LHCN-M2 (cell line): ENCODE results near the gene SRRD. TPM values are rescaled to one million over a fixed set of nuclear protein-coding genes. Genes with fewer than 3 reads are reported as not detected.

Source experiments
- DNase-seq: peaks from one replicate; pipeline ENCODE4 v3.0.0-alpha.2; 2012; ENCODE audit warnings: low read depth
- total RNA-seq: library from RNA; depleted of rRNA; stranded (reverse); fragments of >200 nt; gene quantifications from 2 replicates; pipeline ENCODE4 v1.2.3, GENCODE V29; 2014

SRRD gene
- total RNA-seq, 1 experiment from 2014 or later, result 20.4 TPM

DNA sequence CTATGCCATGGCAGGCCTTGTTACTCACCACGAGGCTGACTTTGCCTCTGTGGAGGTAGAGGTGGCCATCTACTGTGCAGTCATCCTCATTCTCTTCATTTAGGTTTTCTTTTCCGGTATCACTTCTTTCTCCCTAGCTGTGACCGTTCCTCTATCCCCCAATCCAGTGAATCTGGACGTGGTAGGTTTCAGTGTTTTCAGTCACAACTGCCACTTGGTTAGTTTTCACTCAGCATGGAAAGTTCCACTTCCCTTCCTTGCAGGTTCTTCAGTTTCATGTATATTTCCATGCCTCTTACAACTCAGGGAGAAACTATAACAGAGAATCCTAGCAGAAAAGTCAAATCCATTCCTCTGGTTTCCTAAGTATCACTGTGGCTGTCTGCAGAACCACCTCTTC lies 2.0 kb upstream of the SRRD start:
- no peak for DNase-seq

DNA sequence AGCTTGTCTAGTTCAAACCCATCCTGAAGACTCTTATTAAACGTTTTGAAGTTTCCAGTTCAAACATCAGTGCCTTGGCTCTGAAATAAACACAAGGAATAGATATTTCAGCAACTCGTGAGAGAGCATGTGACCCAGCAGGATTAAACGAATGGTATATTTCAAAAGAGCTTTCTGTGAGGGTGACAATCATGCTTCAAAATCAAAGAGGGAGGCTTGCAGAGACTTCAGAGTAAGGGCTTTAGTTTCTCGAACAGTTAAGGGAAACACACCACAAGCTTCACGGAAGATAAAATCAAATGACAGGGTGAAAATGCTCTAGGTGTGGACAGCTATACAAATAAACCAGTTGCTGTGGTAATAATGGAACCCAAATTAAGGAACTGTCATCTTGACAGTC lies 1.5 kb upstream of the SRRD start:
- no peak for DNase-seq

DNA sequence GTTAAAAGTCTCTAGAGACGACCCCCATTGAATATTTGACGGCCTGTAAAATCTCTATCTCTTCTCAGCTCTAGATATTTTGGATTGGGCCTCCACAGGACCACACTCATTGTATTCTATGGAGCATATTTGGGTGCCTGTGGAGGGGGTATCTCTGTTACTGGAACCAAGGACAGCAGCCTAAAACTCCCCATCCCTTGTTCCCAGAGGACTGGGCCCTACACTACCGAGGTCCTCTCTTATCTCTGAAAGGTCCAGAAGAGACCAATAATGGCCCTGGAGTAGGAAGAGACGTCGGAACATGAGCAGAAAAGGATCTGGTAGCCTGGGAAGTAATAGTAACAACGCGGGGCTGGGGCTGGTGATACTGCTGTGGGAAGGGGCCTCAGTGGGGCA lies 636 bp upstream of the SRRD start:
- DNase-seq, result no peak

DNA sequence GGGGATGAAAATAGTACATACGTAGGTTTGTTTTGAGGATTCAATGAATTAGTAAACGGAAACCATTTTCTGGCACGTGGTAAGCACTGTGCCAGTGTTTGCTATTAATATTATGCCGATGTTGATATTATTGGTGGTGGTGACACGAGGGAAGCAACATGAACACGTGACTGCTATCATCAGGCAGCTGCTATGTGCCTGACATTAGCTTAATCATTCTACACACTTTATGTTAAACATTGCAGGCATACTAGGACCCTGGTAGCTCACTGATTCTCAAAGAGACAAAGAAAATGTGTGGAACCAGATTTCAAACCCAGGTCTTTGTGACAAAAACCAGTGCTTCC lies 656 bp downstream of the SRRD start:
- peak; percentile 31 for DNase-seq

DNA sequence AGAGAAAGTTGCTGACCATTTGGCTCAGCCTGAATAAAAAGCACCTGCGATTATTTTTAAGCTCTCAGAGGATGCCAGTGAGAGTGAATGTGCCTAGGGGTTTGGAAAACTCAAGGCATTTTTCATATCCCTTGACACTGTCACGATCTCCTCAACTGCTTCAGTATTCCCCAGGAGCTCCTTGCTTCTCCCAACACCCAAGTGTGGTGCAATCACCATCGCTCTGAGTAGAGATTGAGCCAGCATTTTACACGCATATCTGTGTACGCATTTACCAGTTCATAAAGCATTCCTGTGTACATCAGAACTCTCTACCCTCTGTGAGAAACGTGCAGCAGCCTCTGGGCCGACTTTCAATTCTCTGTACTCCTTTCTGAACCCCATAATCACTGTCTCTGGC lies 1.3 kb downstream of the SRRD start:
- DNase-seq, result no peak

DNA sequence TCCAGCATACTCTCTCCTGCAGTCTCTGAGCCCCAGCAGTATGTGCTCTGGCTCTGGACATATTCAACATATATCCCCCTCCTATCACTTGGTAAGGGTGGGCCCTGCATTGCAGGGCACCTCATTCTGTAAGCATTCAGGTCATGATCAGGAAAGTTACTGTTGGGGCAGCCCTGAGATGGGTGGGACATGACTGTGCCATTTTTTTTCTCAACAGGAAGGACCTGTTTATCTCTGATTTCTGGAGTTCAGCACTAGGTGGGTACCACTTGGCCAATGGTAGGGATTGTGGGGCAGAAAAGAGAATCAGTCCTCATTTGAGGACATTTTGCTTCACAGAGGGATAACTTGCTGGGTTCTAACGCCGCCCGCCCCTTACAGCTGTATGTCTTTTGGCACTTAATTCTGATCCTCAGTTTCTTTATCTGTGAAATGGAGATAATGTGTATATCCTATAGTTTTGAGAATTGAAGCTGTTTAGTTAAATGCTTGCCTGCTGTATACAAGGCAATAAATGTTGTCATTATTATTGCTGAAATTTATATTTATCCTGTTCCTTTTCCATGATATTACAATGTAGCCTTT lies 2.2 kb downstream of the SRRD start:
- DNase-seq, result no peak

DNA sequence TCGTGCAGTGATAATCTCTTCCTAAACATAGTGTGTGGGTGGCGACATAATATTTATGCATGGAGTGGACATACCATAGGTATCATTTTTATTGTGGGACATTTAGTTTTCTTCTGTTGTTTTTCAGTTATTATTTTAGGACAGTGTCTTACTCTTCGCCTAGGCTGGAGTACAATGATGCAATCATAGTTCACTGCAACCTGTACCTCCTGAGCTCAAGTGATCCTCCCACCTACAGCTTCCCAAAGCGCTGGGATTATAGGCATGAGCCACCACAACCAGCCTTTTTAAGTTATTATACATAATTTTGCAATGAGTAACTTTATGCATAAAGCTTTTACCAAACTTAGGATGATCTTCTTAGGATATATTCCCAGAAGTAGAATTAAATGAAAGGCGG lies 2.7 kb downstream of the SRRD start:
- DNase-seq, result no peak

DNA sequence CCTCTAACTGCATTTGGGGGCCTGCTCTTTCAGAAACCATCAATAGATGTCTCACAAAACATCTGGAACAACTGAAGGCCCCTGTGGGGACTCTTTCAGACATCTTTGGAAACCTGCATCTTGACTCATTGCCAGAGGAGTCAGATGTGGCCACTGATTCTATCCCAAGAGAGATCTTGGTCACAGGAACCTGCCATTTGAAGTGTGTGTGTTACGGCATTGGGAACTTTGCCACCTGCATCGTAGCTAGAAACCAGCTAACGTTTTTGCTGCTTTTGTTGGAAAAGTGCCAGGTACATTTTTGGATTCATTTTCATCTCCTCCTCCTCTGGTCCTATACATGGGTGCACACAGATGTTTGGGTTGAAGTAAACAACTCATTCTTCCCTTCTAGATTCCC lies 4.3 kb downstream of the SRRD start:
- no peak for DNase-seq

DNA sequence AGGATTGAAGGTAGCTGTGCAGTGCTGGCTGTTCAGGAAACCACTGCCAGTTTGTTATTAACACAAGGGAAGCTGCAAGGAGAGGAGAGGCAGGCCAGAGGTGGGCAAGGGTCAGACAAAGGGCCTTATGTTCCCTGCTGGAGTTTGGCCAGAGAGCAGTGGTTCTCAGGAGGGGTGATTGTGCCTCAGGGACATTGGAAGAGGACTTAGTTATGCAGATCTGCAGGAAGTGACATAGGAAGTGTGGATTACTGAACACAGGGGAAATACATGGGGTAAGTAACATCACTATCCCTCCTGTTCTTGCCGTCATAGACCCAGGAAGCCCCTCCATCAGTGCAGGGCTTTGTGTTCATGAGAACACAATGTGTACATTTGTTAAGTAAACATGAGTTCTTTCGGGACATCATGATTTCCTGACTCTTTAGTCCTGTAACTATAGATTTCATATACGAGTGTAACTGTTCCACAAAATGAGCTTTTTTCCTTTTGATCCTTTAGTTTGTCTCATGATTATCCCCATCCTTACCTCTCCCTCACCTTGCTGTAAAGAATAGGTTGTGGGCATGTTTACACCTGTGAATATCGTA lies 5.9 kb downstream of the SRRD start:
- no peak for DNase-seq

DNA sequence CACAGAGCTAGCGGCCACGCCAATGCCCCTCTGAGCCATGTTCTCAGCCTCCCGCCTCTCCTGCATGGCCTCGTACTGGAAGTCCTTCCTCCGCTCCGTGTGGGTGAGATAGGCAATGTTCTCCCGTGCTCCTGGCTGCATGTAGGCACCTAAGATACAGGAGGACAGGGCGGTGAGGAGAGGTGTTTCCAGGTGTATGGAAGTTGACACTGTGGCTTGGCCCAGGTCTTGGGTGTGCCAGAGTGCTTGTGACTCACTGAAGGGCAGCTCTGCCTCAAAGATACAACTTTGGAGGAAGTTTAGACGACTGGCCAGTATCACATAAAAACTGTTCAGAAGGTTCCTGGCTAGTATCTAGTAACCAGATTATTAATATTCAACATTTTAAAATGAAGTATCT lies 8.5 kb downstream of the SRRD start:
- DNase-seq, result no peak

DNA sequence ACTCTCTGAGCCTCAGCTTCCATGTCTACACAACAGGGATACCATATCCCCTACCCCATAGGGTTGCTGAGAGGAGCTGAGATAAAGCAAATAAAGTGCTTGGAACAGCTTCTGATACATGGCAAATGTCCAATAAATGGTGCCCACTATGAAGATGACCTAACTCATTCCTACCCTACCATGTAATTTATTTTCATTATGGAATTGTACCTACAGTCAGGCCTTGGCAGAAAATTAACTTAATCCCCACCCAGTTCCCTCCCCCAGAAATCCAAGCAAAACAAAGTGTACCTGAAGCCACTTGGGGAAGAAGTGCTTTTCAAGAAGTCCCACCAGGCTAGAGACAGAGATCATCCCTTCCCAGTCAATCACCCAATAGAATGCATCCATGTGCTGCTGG lies 10.8 kb downstream of the SRRD start:
- no peak for DNase-seq

DNA sequence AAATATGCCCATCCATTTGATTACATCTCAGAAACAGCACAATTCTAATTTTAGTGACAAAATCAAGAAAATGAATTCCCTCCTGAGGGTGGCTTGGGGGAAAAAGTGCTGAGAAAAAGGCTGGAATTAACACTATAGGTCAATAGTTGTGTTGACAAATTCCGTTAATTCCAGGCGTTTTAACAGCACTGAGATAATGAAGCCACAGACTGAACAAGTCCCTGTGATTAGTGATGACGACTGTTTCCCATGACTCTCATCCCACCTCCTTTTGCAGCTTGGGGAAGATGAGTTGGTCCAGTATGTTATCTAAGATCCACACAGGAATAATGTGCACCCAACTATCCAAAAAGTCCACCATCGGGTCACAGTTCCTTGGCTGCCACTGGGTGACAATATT lies 12.8 kb downstream of the SRRD start:
- no peak for DNase-seq

DNA sequence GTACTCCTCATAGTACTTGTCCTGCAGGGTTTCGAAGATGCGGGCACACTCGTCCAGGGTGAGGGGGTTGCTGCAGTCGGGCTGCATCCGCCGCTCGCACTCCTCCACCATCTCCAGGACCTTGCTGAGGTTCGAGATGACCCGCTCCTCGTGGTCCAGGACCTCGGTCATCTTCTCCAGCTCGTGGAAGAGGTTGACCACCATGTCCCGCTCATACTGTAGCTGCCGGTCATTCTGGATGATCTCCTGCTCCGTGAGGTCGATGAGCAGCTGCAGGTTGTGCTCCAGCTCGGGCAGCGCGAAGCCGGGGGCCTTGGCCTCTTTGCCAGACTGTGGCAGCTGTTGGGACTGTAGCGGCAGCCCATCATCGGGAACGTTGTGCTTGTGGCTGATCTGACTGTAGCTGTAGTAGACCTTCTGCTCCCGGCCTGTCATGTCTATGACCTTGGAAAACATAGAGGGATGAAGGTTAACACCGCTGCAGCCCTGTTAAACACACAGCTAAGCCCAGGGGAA lies 15.6 kb downstream of the SRRD start:
- no peak for DNase-seq

DNA sequence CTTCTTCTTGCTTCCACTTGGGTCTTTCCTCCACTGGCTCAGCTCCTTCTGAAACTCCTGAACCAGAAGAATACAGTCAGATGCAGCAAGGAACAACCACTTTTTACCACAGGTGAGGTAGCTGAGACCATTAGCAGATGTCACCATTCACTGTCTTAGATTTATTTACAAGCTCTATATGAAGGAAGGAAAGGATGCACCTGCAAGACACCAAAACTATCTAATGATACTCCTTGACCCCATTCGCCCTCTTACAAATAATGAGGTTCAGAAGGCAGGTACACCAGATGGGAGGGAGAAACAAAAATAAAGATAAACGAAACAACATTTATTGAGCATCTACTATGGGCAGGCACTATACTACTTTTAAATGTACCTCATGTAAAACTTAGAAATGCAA lies 18.3 kb downstream of the SRRD start:
- no peak for DNase-seq

DNA sequence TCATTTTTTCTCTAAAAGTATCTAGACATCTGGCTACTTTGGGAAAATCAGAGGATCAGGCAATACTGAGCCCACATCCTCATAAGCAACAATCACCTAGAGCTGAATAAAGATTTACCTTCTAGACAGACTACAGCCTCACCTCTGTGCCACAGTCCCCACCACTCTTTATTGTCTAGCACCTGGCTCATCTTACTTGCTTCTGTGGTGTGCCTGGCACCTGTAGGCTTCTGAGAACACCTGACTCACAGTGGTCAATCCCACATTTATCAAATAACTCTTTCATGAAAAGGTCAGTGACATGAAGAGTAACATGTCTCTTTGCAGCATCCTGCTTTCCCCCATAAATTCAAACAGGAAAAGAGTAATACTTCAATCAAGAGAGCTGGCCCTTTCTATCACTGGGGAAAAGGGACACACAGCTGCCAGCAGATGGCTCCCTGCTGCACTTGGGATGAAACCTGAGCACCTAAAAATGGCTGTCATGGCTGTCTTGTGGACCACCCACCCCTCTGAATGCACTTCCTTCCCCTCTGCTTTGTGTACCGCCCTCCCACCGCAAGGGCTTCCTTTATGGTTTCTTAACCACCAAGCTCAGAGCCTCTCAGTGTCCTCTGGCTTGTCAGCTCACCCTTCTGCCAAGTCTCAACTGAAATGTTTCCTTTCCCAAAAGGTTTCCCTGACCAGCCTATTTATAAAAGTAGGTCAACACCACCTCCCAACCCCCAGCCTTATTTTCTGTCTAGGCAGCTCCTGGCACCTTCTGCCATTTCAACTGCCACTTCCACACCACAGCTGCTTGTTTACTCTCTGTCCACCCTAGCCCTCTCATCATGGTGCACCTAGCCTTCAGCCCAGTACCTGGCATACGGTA lies 19.2 kb downstream of the SRRD start:
- peak; percentile 31 for DNase-seq

DNA sequence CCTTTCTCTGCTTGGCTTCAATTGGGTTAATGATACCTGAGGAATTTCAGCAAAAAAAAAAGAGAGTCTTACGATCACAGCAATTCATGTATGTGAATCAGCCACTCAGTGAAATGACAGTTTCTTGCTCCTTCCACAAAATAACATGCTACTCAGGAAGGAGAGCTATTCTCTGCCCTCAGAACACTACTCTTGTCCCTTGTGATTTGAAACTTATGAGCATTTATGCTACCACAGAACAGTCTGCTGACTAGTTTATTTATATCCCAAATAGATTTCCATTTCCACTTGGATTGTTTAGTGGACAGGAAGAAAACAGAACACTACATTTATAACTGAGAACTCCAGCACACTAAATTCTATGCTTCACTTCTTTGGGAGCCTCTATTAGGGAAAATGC lies 20.1 kb downstream of the SRRD start:
- DNase-seq, result no peak

DNA sequence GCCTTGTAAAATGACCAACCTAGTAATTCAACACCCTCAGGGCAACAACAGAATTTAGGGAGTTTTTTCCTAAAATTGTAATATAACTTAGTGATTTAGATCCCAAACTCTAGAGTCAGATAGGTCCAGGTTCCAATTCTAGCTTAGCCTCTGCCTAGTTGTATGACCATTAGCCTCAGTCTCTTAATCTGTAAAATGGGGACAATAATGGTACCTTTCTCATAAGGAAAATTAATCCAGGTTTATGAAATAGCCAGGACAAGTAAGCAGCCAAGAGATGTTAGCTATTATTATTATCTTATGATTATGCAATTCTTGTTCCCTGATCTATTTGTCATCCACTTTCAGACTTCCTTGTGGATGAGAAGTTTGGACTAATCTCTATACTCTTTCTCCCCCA lies 24.5 kb downstream of the SRRD start:
- DNase-seq, result no peak

DNA sequence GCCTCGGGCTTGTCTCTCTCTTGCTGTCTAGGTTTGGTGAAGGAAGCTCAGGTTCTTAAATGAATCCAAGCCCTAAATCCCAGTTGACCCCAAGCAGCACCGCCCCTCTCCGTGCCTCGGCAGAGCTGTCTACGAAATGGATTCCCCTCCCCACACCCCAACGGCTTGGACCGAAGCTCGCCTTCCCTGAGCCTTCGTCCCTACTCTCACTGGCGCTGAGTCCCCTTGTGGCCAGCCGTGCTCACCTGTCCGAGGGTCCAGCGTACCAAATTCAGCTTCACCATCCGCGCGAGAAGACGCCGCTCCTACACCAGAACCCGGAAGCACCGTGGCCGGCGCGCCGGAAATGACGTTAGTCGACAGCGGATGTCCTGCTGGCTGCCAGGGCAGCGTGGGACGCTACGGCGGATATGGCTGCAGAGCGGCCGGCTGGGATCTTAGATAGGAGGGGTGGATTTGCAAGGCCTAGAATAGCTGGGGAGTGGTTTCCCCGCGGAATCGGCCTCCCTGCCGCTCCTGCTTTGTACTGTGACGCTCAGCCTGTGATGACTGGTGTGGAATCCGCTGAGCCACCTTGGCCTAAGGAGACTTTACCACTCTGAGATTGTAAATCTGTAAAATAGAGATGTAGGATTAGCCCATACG lies 28.6 kb downstream of the SRRD start, which contains the start of gene TFIP11:
Gene TFIP11, minus strand, starts transcription at position 325 of the 645 bp plus-strand sequence. CDS start 2,201 bp downstream, outside the sequence.
- peak; percentile 84 for DNase-seq

DNA sequence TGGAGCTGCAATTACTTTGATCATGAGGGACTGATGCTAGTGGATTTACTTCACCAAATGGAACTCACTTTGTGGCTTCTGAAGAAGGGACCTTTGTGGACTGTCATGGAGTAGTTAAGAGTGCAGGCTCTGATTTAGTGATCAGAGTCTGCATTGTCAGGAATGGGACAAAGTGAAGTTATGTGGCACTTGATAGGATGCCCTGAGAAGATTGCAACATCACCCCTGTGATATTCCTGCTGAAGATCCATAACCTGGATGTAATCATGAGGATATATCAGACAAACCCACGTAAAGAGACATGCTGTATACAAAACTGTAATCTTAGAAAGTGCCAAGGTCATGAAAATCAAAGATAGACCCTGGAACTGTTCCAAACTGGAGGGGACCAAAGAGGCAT lies 30.2 kb downstream of the SRRD start:
- no peak for DNase-seq

DNA sequence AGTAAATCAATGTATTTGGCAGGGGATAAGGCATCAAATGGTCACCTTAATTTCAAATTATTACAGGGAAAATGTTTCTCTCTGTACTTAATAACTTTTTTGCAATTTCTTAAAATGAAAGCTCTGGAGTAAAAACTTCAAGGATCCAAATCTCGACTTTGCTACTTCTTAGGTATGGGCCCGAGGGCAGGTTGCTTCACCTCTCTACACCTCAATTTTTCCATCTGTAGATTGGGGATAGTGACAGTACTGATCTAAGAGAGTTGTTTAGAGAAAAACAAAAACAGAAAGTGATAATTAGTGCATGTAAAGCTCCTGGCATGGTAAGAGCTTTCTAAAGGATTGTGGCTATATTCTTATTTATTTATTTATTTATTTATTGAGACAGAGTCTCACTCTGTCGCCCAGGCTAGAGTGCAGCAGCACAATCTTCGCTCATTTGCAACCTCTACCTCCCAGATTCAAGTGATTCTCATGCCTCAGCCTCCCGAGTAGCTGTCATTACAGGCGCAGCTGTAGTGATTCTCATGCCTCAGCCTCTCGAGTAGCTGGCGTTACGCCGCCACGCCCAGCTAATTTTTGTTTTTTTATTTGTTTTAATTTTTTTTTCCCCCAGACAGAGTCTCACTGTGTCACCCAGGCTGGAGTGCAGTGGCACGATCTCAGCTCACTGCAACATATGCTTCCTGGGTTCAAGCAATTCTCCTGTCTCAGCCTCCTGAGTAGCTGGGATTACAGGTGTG lies 30.9 kb downstream of the SRRD start:
- no peak for DNase-seq

DNA sequence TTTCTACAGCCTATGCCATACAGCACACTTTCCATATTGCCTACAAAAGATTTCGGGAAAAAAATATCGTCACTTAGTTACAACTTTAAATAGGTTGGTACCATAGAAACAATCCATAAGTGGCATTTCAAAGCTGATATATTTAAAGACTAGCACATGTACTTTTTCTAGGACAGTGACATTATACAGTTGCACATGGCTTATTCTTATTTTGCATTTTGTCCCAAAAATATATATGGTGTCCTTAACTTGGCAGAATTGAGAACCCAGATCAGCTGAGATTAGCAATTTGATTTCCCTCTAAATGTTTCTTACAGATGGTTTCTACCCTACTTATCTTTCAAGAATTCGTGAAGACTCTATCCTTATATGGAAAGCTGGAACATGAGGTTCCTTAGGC lies 32.3 kb downstream of the SRRD start:
- DNase-seq, result no peak

DNA sequence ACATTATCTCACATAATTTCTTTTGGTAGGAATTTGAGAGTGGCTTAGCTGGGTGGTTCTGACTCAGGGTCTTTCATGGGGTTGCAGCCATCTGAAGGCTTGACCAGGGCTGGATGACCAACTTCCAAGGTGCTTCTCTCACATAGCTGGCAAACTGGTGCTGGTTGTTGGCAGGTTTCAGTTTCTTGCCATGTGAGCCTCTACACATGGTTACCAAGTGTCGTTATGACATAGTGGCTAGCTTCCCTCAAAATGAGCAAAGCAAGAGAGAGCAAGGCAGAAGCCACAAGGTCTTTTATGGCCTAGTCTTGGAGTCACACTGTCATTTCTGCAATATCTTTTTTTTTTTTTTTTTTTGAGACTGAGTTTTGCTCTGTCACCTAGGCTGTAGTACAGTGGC lies 32.8 kb downstream of the SRRD start:
- DNase-seq, result no peak
